T-helper 2 cell treated with Interferon-gamma antibody and Interleukin-4, amounts not matched to agents 5 μg/mL and 100 μg/mL, for 36 hours (primary cell): ENCODE data around the gene TPGS2.
"Not testable (repeated sequence)": the region's sequence is repeated elsewhere in the genome, so short reads cannot be mapped to it uniquely, and the experiment has no call there.

Experiments
- DNase-seq: peaks from one replicate; pipeline ENCODE4 v3.0.0; 2021; ENCODE audit warnings: low spot score
- H3K27ac Mint-ChIP-seq: one replicate; pipeline ENCODE4 v1.8.0; 2021; ENCODE audit warnings: mild to moderate bottlenecking, mixed read lengths
- H3K27me3 Mint-ChIP-seq: one replicate; pipeline ENCODE4 v1.8.0; 2021; ENCODE audit warnings: low read depth, mixed read lengths
- H3K36me3 Mint-ChIP-seq: one replicate; pipeline ENCODE4 v1.8.0; 2021; ENCODE audit warnings: low read depth, mixed read lengths
- H3K4me1 Mint-ChIP-seq: one replicate; pipeline ENCODE4 v1.8.0; 2021; ENCODE audit warnings: low read depth, mixed read lengths
- H3K4me3 Mint-ChIP-seq: one replicate; pipeline ENCODE4 v1.8.0; 2022; ENCODE audit warnings: mild to moderate bottlenecking, moderate library complexity, mixed read lengths
- H3K9me3 Mint-ChIP-seq: one replicate; pipeline ENCODE4 v1.8.0; 2021; ENCODE audit warnings: mixed read lengths

Gene TPGS2

GRCh38 chr18:36835927-36836326 is 7.1 kb upstream of the TPGS2 start:
- Mint-ChIP-seq H3K4me3 (no peak overlapping the region), H3K27me3 (no peaks in the 10 kb centered on the region), H3K27ac (no peak overlapping the region), H3K4me1 (peaks cover 8% of the 10 kb centered on the region), H3K36me3 (peaks cover 29% of the 10 kb centered on the region), H3K9me3 (no peaks in the 10 kb centered on the region)
- no peak for DNase-seq

- Mint-ChIP-seq H3K9me3 (no peaks in the 10 kb centered on the region), H3K4me1 (peaks cover 19% of the 10 kb centered on the region), H3K36me3 (peaks cover 11% of the 10 kb centered on the region), H3K27me3 (no peaks in the 10 kb centered on the region), H3K27ac (no peak overlapping the region), H3K4me3 (no peak overlapping the region)
- DNase-seq = no peak
Measured at GRCh38 chr18:36833120-36833519, 4.3 kb upstream of the TPGS2 start.

GRCh38 chr18:36831139-36831538 is 2.3 kb upstream of the TPGS2 start:
- Mint-ChIP-seq H3K27ac (no peak overlapping the region), H3K36me3 (peaks cover 14% of the 10 kb centered on the region)

GRCh38 chr18:36830158-36830495 is 1.3 kb upstream of the TPGS2 start:
- Mint-ChIP-seq H3K4me1 (peaks cover 34% of the 10 kb centered on the region), H3K27me3 (no peaks in the 10 kb centered on the region), H3K36me3 (peaks cover 13% of the 10 kb centered on the region), H3K9me3 (no peaks in the 10 kb centered on the region), H3K4me3 (peak overlapping the region; percentile 86), H3K27ac (peak overlapping the region; percentile 80)
- DNase-seq = no peak

More at GRCh38 chr18:36831139-36831538, 2.3 kb upstream of the TPGS2 start:
- no peak overlapping the region for H3K4me3 Mint-ChIP-seq
- H3K27me3 Mint-ChIP-seq = no peaks in the 10 kb centered on the region
- no peak for DNase-seq
- H3K4me1 Mint-ChIP-seq = peaks cover 34% of the 10 kb centered on the region
- no peaks in the 10 kb centered on the region for H3K9me3 Mint-ChIP-seq

- H3K4me3 Mint-ChIP-seq = peak overlapping the region; percentile 86
- H3K9me3 Mint-ChIP-seq = no peaks in the 10 kb centered on the region
- H3K27ac Mint-ChIP-seq = peak overlapping the region; percentile 80
- peaks cover 16% of the 10 kb centered on the region for H3K36me3 Mint-ChIP-seq
- peaks cover 35% of the 10 kb centered on the region for H3K4me1 Mint-ChIP-seq
- H3K27me3 Mint-ChIP-seq = no peaks in the 10 kb centered on the region
- no peak for DNase-seq
Measured at GRCh38 chr18:36829362-36830157, 758 bp upstream of the TPGS2 start.

GRCh38 chr18:36828157-36828629 is 609 bp downstream of the TPGS2 start:
- Mint-ChIP-seq H3K27me3 (no peaks in the 10 kb centered on the region), H3K36me3 (peaks cover 26% of the 10 kb centered on the region), H3K4me3 (peak overlapping the region; percentile 86), H3K27ac (peak overlapping the region; percentile 98), H3K4me1 (peaks cover 44% of the 10 kb centered on the region), H3K9me3 (no peaks in the 10 kb centered on the region)
- no peak for DNase-seq

GRCh38 chr18:36826556-36826955 is 2.2 kb downstream of the TPGS2 start:
- DNase-seq = no peak
- no peaks in the 10 kb centered on the region for H3K9me3 Mint-ChIP-seq
- peaks cover 37% of the 10 kb centered on the region for H3K36me3 Mint-ChIP-seq
- no peak overlapping the region for H3K4me3 Mint-ChIP-seq
- H3K27ac Mint-ChIP-seq = no peak overlapping the region
- peaks cover 44% of the 10 kb centered on the region for H3K4me1 Mint-ChIP-seq
- H3K27me3 Mint-ChIP-seq = no peaks in the 10 kb centered on the region

- Mint-ChIP-seq H3K27me3 (no peaks in the 10 kb centered on the region), H3K4me3 (no peak overlapping the region), H3K4me1 (peaks cover 40% of the 10 kb centered on the region), H3K9me3 (no peaks in the 10 kb centered on the region), H3K27ac (no peak overlapping the region), H3K36me3 (peaks cover 42% of the 10 kb centered on the region)
- no peak for DNase-seq
Measured at GRCh38 chr18:36825526-36825925, 3.3 kb downstream of the TPGS2 start.

- no peak overlapping the region for H3K27ac Mint-ChIP-seq
- no peaks in the 10 kb centered on the region for H3K27me3 Mint-ChIP-seq
- H3K9me3 Mint-ChIP-seq = no peaks in the 10 kb centered on the region
- H3K4me3 Mint-ChIP-seq = no peak overlapping the region
- peaks cover 50% of the 10 kb centered on the region for H3K36me3 Mint-ChIP-seq
- peaks cover 21% of the 10 kb centered on the region for H3K4me1 Mint-ChIP-seq
- no peak for DNase-seq
Measured at GRCh38 chr18:36821681-36822080, 7.1 kb downstream of the TPGS2 start.

GRCh38 chr18:36819621-36820020 is 9.2 kb downstream of the TPGS2 start:
- DNase-seq = no peak
- Mint-ChIP-seq H3K36me3 (peaks cover 49% of the 10 kb centered on the region), H3K27me3 (no peaks in the 10 kb centered on the region), H3K4me1 (peaks cover 16% of the 10 kb centered on the region), H3K27ac (no peak overlapping the region), H3K9me3 (no peaks in the 10 kb centered on the region), H3K4me3 (no peak overlapping the region)

- no peak for DNase-seq
- no peaks in the 10 kb centered on the region for H3K27me3 Mint-ChIP-seq
- no peaks in the 10 kb centered on the region for H3K9me3 Mint-ChIP-seq
- H3K4me3 Mint-ChIP-seq = no peak overlapping the region
- no peak overlapping the region for H3K27ac Mint-ChIP-seq
- H3K4me1 Mint-ChIP-seq = peaks cover 7% of the 10 kb centered on the region
- H3K36me3 Mint-ChIP-seq = peaks cover 44% of the 10 kb centered on the region
Measured at GRCh38 chr18:36818652-36819051, 10.2 kb downstream of the TPGS2 start.

- Mint-ChIP-seq H3K9me3 (no peaks in the 10 kb centered on the region), H3K36me3 (peaks cover 40% of the 10 kb centered on the region)
Measured at GRCh38 chr18:36817039-36817438, 11.8 kb downstream of the TPGS2 start.

GRCh38 chr18:36816096-36816495 is 12.7 kb downstream of the TPGS2 start:
- not testable (repeated sequence) for H3K27ac Mint-ChIP-seq

More at GRCh38 chr18:36817039-36817438, 11.8 kb downstream of the TPGS2 start:
- H3K27ac Mint-ChIP-seq = no peak overlapping the region
- H3K4me3 Mint-ChIP-seq = no peak overlapping the region
- H3K4me1 Mint-ChIP-seq = peaks cover 7% of the 10 kb centered on the region
- no peak for DNase-seq
- no peaks in the 10 kb centered on the region for H3K27me3 Mint-ChIP-seq

GRCh38 chr18:36814994-36815393 is 13.8 kb downstream of the TPGS2 start:
- no peak for DNase-seq
- no peak overlapping the region for H3K4me3 Mint-ChIP-seq
- no peaks in the 10 kb centered on the region for H3K9me3 Mint-ChIP-seq
- no peak overlapping the region for H3K27ac Mint-ChIP-seq
- peaks cover 2% of the 10 kb centered on the region for H3K4me1 Mint-ChIP-seq
- peaks cover 34% of the 10 kb centered on the region for H3K36me3 Mint-ChIP-seq
- H3K27me3 Mint-ChIP-seq = no peaks in the 10 kb centered on the region

More at GRCh38 chr18:36816096-36816495, 12.7 kb downstream of the TPGS2 start:
- H3K4me3 Mint-ChIP-seq, H3K4me1 Mint-ChIP-seq, H3K9me3 Mint-ChIP-seq, DNase-seq, H3K27me3 Mint-ChIP-seq: not testable (repeated sequence)
- H3K36me3 Mint-ChIP-seq = peaks cover 34% of the 10 kb centered on the region

- Mint-ChIP-seq H3K27me3 (no peaks in the 10 kb centered on the region), H3K4me3 (no peak overlapping the region), H3K36me3 (peaks cover 30% of the 10 kb centered on the region), H3K9me3 (no peaks in the 10 kb centered on the region), H3K27ac (no peak overlapping the region), H3K4me1 (no peaks in the 10 kb centered on the region)
- DNase-seq = no peak
Measured at GRCh38 chr18:36813824-36814223, 15.0 kb downstream of the TPGS2 start.
